ENCODE results near the gene P4HA2. TPM values are rescaled to one million over a fixed set of nuclear protein-coding genes. Genes with fewer than 3 reads are reported as not detected.

The P4HA2 gene
- total and polyA plus RNA-seq, 2 of the 13 experiments (the other 11 are each of a cell fraction or from before 2014, with no cell fraction given): 37.7 to 126 TPM

DNA sequence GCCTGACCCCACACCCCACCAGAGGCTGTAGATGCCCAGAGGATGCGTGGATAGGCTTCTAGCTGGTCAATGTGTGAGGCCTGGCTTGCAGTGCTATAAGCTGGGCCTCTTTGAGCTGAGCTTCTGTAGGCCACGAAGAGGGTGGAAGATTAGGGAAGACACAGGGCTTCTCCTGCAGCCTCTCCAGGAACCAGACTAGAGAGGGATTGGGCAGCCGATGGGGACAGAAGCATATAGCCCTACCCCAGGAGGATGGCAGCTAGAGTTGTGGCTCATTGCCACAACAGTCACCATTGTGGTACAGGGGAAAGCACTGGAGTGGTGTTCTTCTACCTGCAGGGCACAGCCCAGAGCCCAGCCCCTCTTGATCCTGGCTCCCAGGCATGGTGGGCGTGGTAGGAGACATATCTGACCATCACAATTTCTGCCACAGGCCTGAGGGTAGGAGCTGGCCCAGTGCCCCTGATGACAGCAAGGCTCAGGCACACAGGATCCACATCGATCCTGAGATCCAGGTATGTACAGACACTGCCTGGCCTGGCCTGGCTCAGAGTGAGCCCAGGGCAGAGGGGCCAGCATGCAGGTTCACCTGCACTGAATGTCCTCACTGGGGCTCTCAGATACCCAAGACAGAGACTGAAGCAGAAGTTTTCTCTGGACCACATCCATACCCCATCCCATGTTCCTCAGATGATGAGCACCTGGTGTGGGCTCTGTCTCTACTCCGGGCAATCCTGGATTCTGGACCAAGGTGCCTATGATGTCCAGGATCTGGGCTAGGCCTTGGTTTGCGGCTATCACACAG, 38.6 kb upstream of the P4HA2 start:
- ATAC-seq (no peak), DNase-seq (ENCODE audit: low spot score) (no peak), FAIRE-seq (no peak)
- Histone ChIP-seq H3K4me3 (replicated peaks in 1 of 3; ENCODE audit: insufficient read depth in 1 of 3, low read depth in 2 of 3, low read length in 3 of 3) (no peak overlapping the region), H3K27me3 (ENCODE audit: control insufficient read depth in 1 of 2, insufficient read depth in 2 of 2, low read length in 2 of 2) (no peaks in the 10 kb centered on the region), H3K36me3 (replicated peaks in 1 of 2; ENCODE audit: control insufficient read depth in 1 of 2, insufficient read depth in 2 of 2, low read length in 2 of 2) (no peaks in the 10 kb centered on the region), H3K79me2 (ENCODE audit: insufficient read depth, low read length) (no peaks in the 10 kb centered on the region), H4K20me1 (ENCODE audit: insufficient read depth, low read length) (no peaks in the 10 kb centered on the region), H3K9ac (ENCODE audit: insufficient read depth, low read depth, low read length) (no peak overlapping the region), H3K9me3 (ENCODE audit: low read length) (no peaks in the 10 kb centered on the region), H3K4me1 (ENCODE audit: insufficient read depth, low read length) (peaks cover 52% of the 10 kb centered on the region), H3K27ac (ENCODE audit: extremely low read length, insufficient read depth, low read length) (no peak overlapping the region), H2AFZ (ENCODE audit: low read length) (no peak overlapping the region), H3K4me2 (ENCODE audit: low read depth, low read length) (no peak overlapping the region)
- TF ChIP-seq CCDC6 (CRISPR knock-in tag; IDR thresholded peaks at IDR 0.05) (no peak), ZNF20 (CRISPR knock-in tag; IDR thresholded peaks at IDR 0.05) (no peak), ZBTB7A (CRISPR knock-in tag; IDR thresholded peaks at IDR 0.05) (no peak)
- TF ChIP-seq, protein P1, sequence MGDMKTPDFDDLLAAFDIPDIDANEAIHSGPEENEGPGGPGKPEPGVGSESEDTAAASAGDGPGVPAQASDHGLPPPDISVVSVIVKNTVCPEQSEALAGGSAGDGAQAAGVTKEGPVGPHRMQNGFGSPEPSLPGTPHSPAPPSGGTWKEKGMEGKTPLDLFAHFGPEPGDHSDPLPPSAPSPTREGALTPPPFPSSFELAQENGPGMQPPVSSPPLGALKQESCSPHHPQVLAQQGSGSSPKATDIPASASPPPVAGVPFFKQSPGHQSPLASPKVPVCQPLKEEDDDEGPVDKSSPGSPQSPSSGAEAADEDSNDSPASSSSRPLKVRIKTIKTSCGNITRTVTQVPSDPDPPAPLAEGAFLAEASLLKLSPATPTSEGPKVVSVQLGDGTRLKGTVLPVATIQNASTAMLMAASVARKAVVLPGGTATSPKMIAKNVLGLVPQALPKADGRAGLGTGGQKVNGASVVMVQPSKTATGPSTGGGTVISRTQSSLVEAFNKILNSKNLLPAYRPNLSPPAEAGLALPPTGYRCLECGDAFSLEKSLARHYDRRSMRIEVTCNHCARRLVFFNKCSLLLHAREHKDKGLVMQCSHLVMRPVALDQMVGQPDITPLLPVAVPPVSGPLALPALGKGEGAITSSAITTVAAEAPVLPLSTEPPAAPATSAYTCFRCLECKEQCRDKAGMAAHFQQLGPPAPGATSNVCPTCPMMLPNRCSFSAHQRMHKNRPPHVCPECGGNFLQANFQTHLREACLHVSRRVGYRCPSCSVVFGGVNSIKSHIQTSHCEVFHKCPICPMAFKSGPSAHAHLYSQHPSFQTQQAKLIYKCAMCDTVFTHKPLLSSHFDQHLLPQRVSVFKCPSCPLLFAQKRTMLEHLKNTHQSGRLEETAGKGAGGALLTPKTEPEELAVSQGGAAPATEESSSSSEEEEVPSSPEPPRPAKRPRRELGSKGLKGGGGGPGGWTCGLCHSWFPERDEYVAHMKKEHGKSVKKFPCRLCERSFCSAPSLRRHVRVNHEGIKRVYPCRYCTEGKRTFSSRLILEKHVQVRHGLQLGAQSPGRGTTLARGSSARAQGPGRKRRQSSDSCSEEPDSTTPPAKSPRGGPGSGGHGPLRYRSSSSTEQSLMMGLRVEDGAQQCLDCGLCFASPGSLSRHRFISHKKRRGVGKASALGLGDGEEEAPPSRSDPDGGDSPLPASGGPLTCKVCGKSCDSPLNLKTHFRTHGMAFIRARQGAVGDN (CRISPR knock-in tag; IDR thresholded peaks at IDR 0.05): 0 out of 2 replicates have a peak, but pooled peaks have one; percentile 0
- CTCF ChIA-PET (ENCODE audit: low intra/inter-chr PET ratio, low total read pairs): no interaction called here
- POLR2A ChIA-PET: no interaction called here
- 90% methylated on average over 3 of the region's 7 CpGs for WGBS (ENCODE audit: low lambda C conversion rate)
- intact Hi-C loops (cut with micrococcal nuclease; ENCODE audit: unreplicated experiment) (no loop called here), in situ Hi-C loops (cut with HindIII; ENCODE audit: extremely low pct_ligation_motif_present, low pct_unique_long_range_greater_than_20kb) (no loop called here)
- BruUV-seq (replicated peaks): no TSS peak
